Measurements from ENCODE around the gene FAM136A. TPM values are rescaled to one million over a fixed set of nuclear protein-coding genes. Genes with fewer than 3 reads are reported as not detected.

The FAM136A gene
- total and polyA plus RNA-seq, 4 experiments from 2014 or later = 26.2 to 43.6 (median 30.4) TPM

GRCh38 chr2:70340075-70340474 lies 38.2 kb upstream of the FAM136A start:
- no peak overlapping the region for H3K27ac ChIP-seq (ENCODE audit: low read depth, low read length)
- H3K36me3 ChIP-seq (ENCODE audit: insufficient read depth, low read length) = no peaks in the 10 kb centered on the region
- Mint-ChIP-seq H3K4me1 (peaks cover 0 to 2% (median under 1%) of the 10 kb centered on the region in 4 donors), H3K9me3 (no peaks in the 10 kb centered on the region), H3K27me3 (peaks cover 5 to 8% of the 10 kb centered on the region in 2 donors), H3K36me3 (no peaks in the 10 kb centered on the region), H3K4me3 (no peak overlapping the region), H3K27ac (no peak overlapping the region)
- H3K27me3 ChIP-seq (ENCODE audit: insufficient read depth, low read length) = no peaks in the 10 kb centered on the region
- no peaks in the 10 kb centered on the region for H3K4me1 ChIP-seq (ENCODE audit: insufficient read depth, low read length)
- POLR2A ChIA-PET (ENCODE audit: partially characterized antibody) = no interaction called here
- H3K9me3 ChIP-seq (ENCODE audit: control insufficient read depth in 1 of 2, low read length in 2 of 2) = no peaks in the 10 kb centered on the region
- CTCF ChIA-PET (ENCODE audit: partially characterized antibody) = interaction anchor here (0.8 to 5.6 kb wide), 10 partner anchors 11 to 308 kb away, joined by 3 to 125 read pairs (median 8); no protein-coding TSS in a partner anchor
- no peak for DNase-seq
- intact Hi-C loops (cut with micrococcal nuclease) = loop anchor here (5.0 kb wide), 1 partner anchor 212 kb away; the partner anchor contains the start of gene TGFA
- H3K4me3 ChIP-seq (ENCODE audit: low read length in 2 of 2) = no peak overlapping the region

DNA sequence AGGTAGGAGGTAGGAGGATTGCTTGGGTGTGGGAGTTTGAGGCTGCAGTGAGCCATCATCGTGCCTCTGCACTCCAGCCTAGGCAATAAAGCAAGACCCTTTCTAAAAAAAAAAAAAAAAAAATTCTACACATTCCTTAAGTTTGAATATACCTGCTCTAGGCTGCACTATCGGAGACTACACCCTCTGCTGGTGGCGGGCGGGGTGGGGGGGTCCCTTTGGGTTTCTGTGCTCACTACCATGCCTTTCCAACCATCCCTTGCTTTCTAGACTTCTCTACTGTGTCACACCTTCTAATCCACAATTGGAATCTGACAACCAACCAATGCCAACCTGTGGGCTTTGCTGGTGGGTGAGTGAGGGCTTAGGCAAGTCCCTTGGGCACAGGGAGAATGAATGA lies 34.7 kb upstream of the FAM136A start:
- no peak for DNase-seq
- Mint-ChIP-seq H3K27me3 (peaks cover 1 to 8% of the 10 kb centered on the region in 2 donors), H3K27ac (no peak overlapping the region), H3K36me3 (no peaks in the 10 kb centered on the region), H3K4me3 (no peak overlapping the region), H3K4me1 (peaks cover 0 to 2% (median under 1%) of the 10 kb centered on the region in 4 donors), H3K9me3 (no peaks in the 10 kb centered on the region)
- Histone ChIP-seq H3K36me3 (ENCODE audit: insufficient read depth, low read length) (no peaks in the 10 kb centered on the region), H3K4me3 (ENCODE audit: low read length in 2 of 2) (no peak overlapping the region), H3K9me3 (ENCODE audit: control insufficient read depth in 1 of 2, low read length in 2 of 2) (no peaks in the 10 kb centered on the region), H3K27me3 (ENCODE audit: insufficient read depth, low read length) (no peaks in the 10 kb centered on the region), H3K27ac (ENCODE audit: low read depth, low read length) (no peak overlapping the region), H3K4me1 (ENCODE audit: insufficient read depth, low read length) (no peaks in the 10 kb centered on the region)
- ChIA-PET POLR2A (ENCODE audit: partially characterized antibody) (no interaction called here), CTCF (ENCODE audit: partially characterized antibody) (interaction anchor here (0.9 to 1.3 kb wide), 3 partner anchors 20 to 326 kb away, joined by 3 read pairs; no protein-coding TSS in a partner anchor)
- intact Hi-C loops (cut with micrococcal nuclease) = no loop called here

DNA sequence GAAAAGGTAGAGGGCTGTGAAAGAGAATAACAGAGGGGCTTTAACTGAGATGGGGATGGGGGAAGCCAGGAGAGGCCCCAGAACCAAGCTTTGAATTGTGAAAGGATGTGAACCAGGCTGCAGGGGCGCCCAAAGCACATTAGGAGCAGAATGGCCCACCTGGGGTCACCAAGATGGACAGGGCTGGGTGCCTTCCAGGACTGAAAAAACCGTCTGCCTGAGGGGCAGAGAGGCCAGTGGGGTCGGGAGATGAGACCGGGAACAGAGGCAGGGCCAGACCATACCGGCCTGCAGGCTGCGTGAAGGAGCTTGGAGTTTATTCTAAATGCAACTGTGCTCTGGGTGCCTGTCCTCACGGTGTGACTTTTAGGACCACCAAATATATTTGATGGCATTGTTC lies 29.1 kb upstream of the FAM136A start:
- Histone ChIP-seq H3K4me3 (ENCODE audit: low read length in 2 of 2) (no peak overlapping the region), H3K9me3 (ENCODE audit: control insufficient read depth in 1 of 2, low read length in 2 of 2) (no peaks in the 10 kb centered on the region), H3K27ac (ENCODE audit: low read depth, low read length) (no peak overlapping the region), H3K36me3 (ENCODE audit: insufficient read depth, low read length) (no peaks in the 10 kb centered on the region), H3K27me3 (ENCODE audit: insufficient read depth, low read length) (no peaks in the 10 kb centered on the region), H3K4me1 (ENCODE audit: insufficient read depth, low read length) (no peaks in the 10 kb centered on the region)
- no peak overlapping the region for H3K27ac Mint-ChIP-seq
- no peak overlapping the region for H3K4me3 Mint-ChIP-seq
- intact Hi-C loops (cut with micrococcal nuclease) = no loop called here
- no peaks in the 10 kb centered on the region for H3K4me1 Mint-ChIP-seq
- no peaks in the 10 kb centered on the region for H3K36me3 Mint-ChIP-seq
- POLR2A ChIA-PET (ENCODE audit: partially characterized antibody) = no interaction called here
- H3K27me3 Mint-ChIP-seq = peaks cover 0 to 4% of the 10 kb centered on the region in 2 donors
- no peaks in the 10 kb centered on the region for H3K9me3 Mint-ChIP-seq
- no peak for DNase-seq
- CTCF ChIA-PET (ENCODE audit: partially characterized antibody) = no interaction called here

DNA sequence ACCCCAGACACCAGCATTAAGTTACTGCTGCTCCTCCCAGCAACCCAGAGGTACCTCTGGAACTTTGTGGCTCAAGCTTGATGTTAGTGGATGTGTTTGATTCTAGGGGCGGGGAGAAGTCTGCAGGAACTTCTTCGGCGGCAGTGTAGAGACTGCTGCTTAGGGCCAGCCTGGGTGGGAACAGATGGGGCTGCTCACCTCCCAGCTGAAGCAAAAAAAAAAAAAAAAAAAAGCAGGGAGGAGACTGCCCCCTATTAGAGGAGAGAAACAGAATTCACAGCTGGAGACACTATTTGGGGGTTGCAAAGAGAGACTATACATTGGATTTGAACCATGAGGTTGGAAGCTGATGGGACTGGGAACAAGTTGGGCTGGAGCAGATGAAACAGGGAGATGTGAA lies 28.6 kb upstream of the FAM136A start:
- no peak for DNase-seq
- no peaks in the 10 kb centered on the region for H3K4me1 Mint-ChIP-seq
- no peaks in the 10 kb centered on the region for H3K36me3 Mint-ChIP-seq
- Histone ChIP-seq H3K4me3 (ENCODE audit: low read length in 2 of 2) (no peak overlapping the region), H3K36me3 (ENCODE audit: insufficient read depth, low read length) (no peaks in the 10 kb centered on the region), H3K4me1 (ENCODE audit: insufficient read depth, low read length) (no peaks in the 10 kb centered on the region), H3K27ac (ENCODE audit: low read depth, low read length) (no peak overlapping the region), H3K9me3 (ENCODE audit: control insufficient read depth in 1 of 2, low read length in 2 of 2) (no peaks in the 10 kb centered on the region), H3K27me3 (ENCODE audit: insufficient read depth, low read length) (no peaks in the 10 kb centered on the region)
- no peaks in the 10 kb centered on the region for H3K9me3 Mint-ChIP-seq
- POLR2A ChIA-PET (ENCODE audit: partially characterized antibody) = no interaction called here
- peak overlapping the region in 1 of 7 donors; percentile 30 for H3K27ac Mint-ChIP-seq
- peaks cover 0 to 4% of the 10 kb centered on the region in 2 donors for H3K27me3 Mint-ChIP-seq
- H3K4me3 Mint-ChIP-seq = no peak overlapping the region
- intact Hi-C loops (cut with micrococcal nuclease) = no loop called here
- CTCF ChIA-PET (ENCODE audit: partially characterized antibody) = no interaction called here

DNA sequence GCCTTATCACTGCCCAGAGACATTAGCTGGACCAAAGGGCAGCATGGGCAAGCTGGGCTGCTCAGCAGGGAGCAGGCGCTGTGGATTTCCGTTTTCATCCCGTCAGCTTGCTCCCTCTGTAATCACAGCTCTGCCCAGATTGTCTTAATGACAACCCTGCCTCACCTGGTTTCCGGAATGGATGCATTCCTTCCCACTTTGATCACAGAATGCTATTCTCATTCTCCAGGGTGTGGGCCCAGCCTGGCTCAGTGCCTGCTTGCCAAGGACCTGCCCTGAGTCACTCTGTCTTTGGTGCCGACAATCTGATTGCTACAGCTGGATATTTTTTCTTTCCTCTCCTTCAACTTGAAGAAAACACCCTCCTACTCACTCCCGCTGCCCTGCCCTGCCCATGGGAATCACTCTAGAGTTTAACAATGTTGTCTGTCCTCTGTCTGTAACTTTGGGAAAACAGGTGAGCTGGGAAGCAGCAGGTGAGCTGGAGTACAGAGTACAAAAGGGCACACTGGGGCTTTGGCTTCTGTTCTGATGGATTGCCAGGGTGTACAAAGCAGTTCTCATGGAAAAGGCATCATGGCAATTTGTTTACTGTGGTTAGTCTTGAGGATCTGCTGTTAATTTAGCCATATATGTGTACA lies 27.2 kb upstream of the FAM136A start:
- no peaks in the 10 kb centered on the region for H3K9me3 Mint-ChIP-seq
- intact Hi-C loops (cut with micrococcal nuclease) = no loop called here
- Histone ChIP-seq H3K27ac (ENCODE audit: low read depth, low read length) (no peak overlapping the region), H3K4me1 (ENCODE audit: insufficient read depth, low read length) (no peaks in the 10 kb centered on the region), H3K4me3 (ENCODE audit: low read length in 2 of 2) (no peak overlapping the region), H3K36me3 (ENCODE audit: insufficient read depth, low read length) (no peaks in the 10 kb centered on the region), H3K9me3 (ENCODE audit: control insufficient read depth in 1 of 2, low read length in 2 of 2) (no peaks in the 10 kb centered on the region), H3K27me3 (ENCODE audit: insufficient read depth, low read length) (no peaks in the 10 kb centered on the region)
- H3K4me1 Mint-ChIP-seq = no peaks in the 10 kb centered on the region
- no peak overlapping the region for H3K4me3 Mint-ChIP-seq
- CTCF ChIA-PET (ENCODE audit: partially characterized antibody) = interaction anchor here (1.4 to 1.5 kb wide), 2 partner anchors 12 to 17 kb away, joined by 3 to 6 read pairs; no protein-coding TSS in a partner anchor
- peaks cover 0 to 2% of the 10 kb centered on the region in 2 donors for H3K27me3 Mint-ChIP-seq
- POLR2A ChIA-PET (ENCODE audit: partially characterized antibody) = no interaction called here
- no peak for DNase-seq
- no peaks in the 10 kb centered on the region for H3K36me3 Mint-ChIP-seq
- no peak overlapping the region for H3K27ac Mint-ChIP-seq

DNA sequence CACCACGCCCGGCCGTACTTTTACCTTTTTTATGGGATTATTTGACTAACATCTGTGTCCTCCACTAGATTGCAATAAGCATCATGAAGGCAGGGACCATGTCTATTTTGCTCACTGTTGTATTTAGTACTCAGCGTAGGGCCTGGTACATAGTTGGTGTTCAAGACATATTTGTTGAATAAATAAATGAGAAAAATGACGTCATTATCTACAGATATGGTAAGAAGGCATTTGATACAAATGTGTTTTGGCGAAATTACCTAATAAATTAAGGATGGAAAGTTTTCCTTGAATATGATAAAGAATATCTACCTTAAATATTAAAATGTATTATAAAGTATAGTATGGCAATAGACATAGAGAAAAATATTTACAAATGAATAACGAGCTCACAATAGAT lies 24.0 kb upstream of the FAM136A start:
- Mint-ChIP-seq H3K27ac (no peak overlapping the region), H3K27me3 (peaks cover 4 to 8% of the 10 kb centered on the region in 2 donors), H3K9me3 (no peaks in the 10 kb centered on the region), H3K36me3 (no peaks in the 10 kb centered on the region), H3K4me1 (no peaks in the 10 kb centered on the region), H3K4me3 (no peak overlapping the region)
- ChIA-PET POLR2A (ENCODE audit: partially characterized antibody) (no interaction called here), CTCF (ENCODE audit: partially characterized antibody) (no interaction called here)
- no peak for DNase-seq
- H3K4me3 ChIP-seq (ENCODE audit: low read length in 2 of 2) = no peak overlapping the region
- H3K9me3 ChIP-seq (ENCODE audit: control insufficient read depth in 1 of 2, low read length in 2 of 2) = no peaks in the 10 kb centered on the region
- intact Hi-C loops (cut with micrococcal nuclease) = no loop called here
- no peaks in the 10 kb centered on the region for H3K36me3 ChIP-seq (ENCODE audit: insufficient read depth, low read length)
- no peaks in the 10 kb centered on the region for H3K4me1 ChIP-seq (ENCODE audit: insufficient read depth, low read length)
- no peak overlapping the region for H3K27ac ChIP-seq (ENCODE audit: low read depth, low read length)
- H3K27me3 ChIP-seq (ENCODE audit: insufficient read depth, low read length) = no peaks in the 10 kb centered on the region

- Histone ChIP-seq H3K27me3 (ENCODE audit: insufficient read depth, low read length) (no peaks in the 10 kb centered on the region), H3K36me3 (ENCODE audit: insufficient read depth, low read length) (no peaks in the 10 kb centered on the region), H3K9me3 (ENCODE audit: control insufficient read depth in 1 of 2, low read length in 2 of 2) (no peaks in the 10 kb centered on the region), H3K4me1 (ENCODE audit: insufficient read depth, low read length) (no peaks in the 10 kb centered on the region), H3K4me3 (ENCODE audit: low read length in 2 of 2) (no peak overlapping the region), H3K27ac (ENCODE audit: low read depth, low read length) (no peak overlapping the region)
- POLR2A ChIA-PET (ENCODE audit: partially characterized antibody) = no interaction called here
- Mint-ChIP-seq H3K4me1 (no peaks in the 10 kb centered on the region), H3K9me3 (no peaks in the 10 kb centered on the region), H3K27ac (no peak overlapping the region), H3K27me3 (peaks cover 4 to 10% of the 10 kb centered on the region in 2 donors), H3K36me3 (no peaks in the 10 kb centered on the region), H3K4me3 (no peak overlapping the region)
- CTCF ChIA-PET (ENCODE audit: partially characterized antibody) = no interaction called here
- no peak for DNase-seq
- intact Hi-C loops (cut with micrococcal nuclease) = no loop called here
Measured at GRCh38 chr2:70322518-70322917, 20.7 kb upstream of the FAM136A start.
